ENCODE measurements around the gene EML4. TPM values are rescaled to one million over a fixed set of nuclear protein-coding genes. Genes with fewer than 3 reads are reported as not detected.
A peak's percentile ranks its signal among the peaks of the same experiment; 100 is the strongest.

EML4 gene
- total and polyA plus RNA-seq, 2 of the 13 experiments (the other 11 are each of a cell fraction or from before 2014, with no cell fraction given), result 243 to 476 TPM

DNA sequence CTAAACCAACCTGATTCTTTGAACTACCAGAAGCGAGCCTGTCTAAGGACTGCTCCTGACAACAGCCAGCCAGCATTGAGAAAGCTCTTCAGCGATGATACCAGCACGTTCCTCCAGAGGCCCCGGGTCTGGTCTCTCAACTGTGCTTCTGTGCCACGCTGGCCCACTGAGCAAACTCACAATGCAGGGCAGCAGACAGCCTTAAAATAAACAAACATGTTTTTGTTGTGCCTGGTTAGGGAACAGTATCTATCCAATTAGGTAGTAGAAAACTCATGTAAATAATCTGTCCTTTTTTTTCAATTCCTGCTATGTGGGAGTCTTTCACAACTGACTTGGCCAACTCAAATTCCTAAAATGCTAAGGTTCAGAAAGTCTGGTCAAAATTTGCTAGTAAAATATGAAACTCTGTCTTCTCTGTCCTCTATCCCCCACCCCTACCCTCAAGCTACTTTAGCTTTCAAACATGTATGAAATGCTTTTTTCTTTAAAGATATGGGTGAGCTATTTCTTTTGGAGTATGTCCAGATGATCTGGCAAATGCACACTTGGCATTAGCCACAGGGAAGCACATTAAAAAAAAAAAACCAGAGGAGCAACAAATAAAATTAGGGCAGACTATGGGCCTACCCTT, 21.4 kb upstream of the EML4 start (continued):
- TF ChIP-seq, protein P1, sequence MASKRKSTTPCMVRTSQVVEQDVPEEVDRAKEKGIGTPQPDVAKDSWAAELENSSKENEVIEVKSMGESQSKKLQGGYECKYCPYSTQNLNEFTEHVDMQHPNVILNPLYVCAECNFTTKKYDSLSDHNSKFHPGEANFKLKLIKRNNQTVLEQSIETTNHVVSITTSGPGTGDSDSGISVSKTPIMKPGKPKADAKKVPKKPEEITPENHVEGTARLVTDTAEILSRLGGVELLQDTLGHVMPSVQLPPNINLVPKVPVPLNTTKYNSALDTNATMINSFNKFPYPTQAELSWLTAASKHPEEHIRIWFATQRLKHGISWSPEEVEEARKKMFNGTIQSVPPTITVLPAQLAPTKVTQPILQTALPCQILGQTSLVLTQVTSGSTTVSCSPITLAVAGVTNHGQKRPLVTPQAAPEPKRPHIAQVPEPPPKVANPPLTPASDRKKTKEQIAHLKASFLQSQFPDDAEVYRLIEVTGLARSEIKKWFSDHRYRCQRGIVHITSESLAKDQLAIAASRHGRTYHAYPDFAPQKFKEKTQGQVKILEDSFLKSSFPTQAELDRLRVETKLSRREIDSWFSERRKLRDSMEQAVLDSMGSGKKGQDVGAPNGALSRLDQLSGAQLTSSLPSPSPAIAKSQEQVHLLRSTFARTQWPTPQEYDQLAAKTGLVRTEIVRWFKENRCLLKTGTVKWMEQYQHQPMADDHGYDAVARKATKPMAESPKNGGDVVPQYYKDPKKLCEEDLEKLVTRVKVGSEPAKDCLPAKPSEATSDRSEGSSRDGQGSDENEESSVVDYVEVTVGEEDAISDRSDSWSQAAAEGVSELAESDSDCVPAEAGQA (IDR thresholded peaks at IDR 0.05; ENCODE audit: low read depth), result no peak
- TF ChIP-seq, protein P1 (CRISPR knock-in tag; IDR thresholded peaks at IDR 0.05; ENCODE audit: borderline replicate concordance), result no peak
- peak; percentile 21 for TF ChIP-seq MED1 (CRISPR knock-in tag; IDR thresholded peaks at IDR 0.05)
- no peak for TF ChIP-seq ZNF776 (CRISPR knock-in tag; IDR thresholded peaks at IDR 0.05)
- TF ChIP-seq NFYB (CRISPR knock-in tag; IDR thresholded peaks at IDR 0.05), result no peak
- TF ChIP-seq RBM39 (IDR thresholded peaks at IDR 0.05; ENCODE audit: low read depth, low read length, poor library complexity, severe bottlenecking), result no peak
- TF ChIP-seq, protein P2, sequence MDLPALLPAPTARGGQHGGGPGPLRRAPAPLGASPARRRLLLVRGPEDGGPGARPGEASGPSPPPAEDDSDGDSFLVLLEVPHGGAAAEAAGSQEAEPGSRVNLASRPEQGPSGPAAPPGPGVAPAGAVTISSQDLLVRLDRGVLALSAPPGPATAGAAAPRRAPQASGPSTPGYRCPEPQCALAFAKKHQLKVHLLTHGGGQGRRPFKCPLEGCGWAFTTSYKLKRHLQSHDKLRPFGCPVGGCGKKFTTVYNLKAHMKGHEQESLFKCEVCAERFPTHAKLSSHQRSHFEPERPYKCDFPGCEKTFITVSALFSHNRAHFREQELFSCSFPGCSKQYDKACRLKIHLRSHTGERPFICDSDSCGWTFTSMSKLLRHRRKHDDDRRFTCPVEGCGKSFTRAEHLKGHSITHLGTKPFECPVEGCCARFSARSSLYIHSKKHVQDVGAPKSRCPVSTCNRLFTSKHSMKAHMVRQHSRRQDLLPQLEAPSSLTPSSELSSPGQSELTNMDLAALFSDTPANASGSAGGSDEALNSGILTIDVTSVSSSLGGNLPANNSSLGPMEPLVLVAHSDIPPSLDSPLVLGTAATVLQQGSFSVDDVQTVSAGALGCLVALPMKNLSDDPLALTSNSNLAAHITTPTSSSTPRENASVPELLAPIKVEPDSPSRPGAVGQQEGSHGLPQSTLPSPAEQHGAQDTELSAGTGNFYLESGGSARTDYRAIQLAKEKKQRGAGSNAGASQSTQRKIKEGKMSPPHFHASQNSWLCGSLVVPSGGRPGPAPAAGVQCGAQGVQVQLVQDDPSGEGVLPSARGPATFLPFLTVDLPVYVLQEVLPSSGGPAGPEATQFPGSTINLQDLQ (CRISPR knock-in tag; IDR thresholded peaks at IDR 0.05), result no peak
- TF ChIP-seq, protein P3, sequence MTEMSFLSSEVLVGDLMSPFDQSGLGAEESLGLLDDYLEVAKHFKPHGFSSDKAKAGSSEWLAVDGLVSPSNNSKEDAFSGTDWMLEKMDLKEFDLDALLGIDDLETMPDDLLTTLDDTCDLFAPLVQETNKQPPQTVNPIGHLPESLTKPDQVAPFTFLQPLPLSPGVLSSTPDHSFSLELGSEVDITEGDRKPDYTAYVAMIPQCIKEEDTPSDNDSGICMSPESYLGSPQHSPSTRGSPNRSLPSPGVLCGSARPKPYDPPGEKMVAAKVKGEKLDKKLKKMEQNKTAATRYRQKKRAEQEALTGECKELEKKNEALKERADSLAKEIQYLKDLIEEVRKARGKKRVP (CRISPR knock-in tag; IDR thresholded peaks at IDR 0.05), result no peak
- TF ChIP-seq ZNF720 (CRISPR knock-in tag; IDR thresholded peaks at IDR 0.05), result no peak
- TF ChIP-seq ZNF839 (CRISPR knock-in tag; IDR thresholded peaks at IDR 0.05; ENCODE audit: borderline replicate concordance), result no peak
- TF ChIP-seq, protein P4, sequence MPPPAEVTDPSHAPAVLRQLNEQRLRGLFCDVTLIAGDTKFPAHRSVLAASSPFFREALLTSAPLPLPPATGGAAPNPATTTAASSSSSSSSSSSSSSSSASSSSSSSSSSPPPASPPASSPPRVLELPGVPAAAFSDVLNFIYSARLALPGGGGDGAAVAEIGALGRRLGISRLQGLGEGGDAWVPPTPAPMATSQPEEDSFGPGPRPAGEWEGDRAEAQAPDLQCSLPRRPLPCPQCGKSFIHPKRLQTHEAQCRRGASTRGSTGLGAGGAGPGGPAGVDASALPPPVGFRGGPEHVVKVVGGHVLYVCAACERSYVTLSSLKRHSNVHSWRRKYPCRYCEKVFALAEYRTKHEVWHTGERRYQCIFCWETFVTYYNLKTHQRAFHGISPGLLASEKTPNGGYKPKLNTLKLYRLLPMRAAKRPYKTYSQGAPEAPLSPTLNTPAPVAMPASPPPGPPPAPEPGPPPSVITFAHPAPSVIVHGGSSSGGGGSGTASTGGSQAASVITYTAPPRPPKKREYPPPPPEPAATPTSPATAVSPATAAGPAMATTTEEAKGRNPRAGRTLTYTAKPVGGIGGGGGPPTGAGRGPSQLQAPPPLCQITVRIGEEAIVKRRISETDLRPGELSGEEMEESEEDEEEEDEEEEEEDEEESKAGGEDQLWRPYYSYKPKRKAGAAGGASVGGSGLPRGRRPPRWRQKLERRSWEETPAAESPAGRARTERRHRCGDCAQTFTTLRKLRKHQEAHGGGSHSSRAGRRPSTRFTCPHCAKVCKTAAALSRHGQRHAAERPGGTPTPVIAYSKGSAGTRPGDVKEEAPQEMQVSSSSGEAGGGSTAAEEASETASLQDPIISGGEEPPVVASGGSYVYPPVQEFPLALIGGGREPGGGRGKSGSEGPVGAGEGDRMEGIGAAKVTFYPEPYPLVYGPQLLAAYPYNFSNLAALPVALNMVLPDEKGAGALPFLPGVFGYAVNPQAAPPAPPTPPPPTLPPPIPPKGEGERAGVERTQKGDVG (CRISPR knock-in tag; IDR thresholded peaks at IDR 0.05; ENCODE audit: borderline replicate concordance), result no peak
- TF ChIP-seq SNAPC2 (CRISPR knock-in tag; IDR thresholded peaks at IDR 0.05), result no peak
- TF ChIP-seq TP53 (CRISPR knock-in tag; conservative IDR thresholded peaks at IDR 0.05), result no peak
- TF ChIP-seq ZNF180 (CRISPR knock-in tag; IDR thresholded peaks at IDR 0.05; ENCODE audit: borderline replicate concordance, low read depth), result no peak
- peak; percentile 63 for TF ChIP-seq KMT2B (CRISPR knock-in tag; IDR thresholded peaks at IDR 0.05)
- TF ChIP-seq ONECUT2 (CRISPR knock-in tag; IDR thresholded peaks at IDR 0.05), result no peak
- no peak for TF ChIP-seq MXI1 (IDR thresholded peaks at IDR 0.05; ENCODE audit: borderline replicate concordance, low read depth, low read length)

Data from HepG2 (cell line).